GM19452 (cell line): Measurements from ENCODE around the gene SLC5A8.

Source experiments
- ATAC-seq: cut with Tn5 transposase; IDR thresholded peaks from one replicate; pipeline ENCODE4 v1.9.1; 2021; ENCODE audit not compliant: unreplicated experiment

The SLC5A8 gene

GRCh38 chr12:101209319-101210302, at the start of gene SLC5A8:
TSS of gene SLC5A8 (minus strand) at chr12:101210238. CDS start at chr12:101209848, 390 bp downstream.
- ATAC-seq = no peak

GRCh38 chr12:101257357-101257756, 47.3 kb upstream of the SLC5A8 start:
- ATAC-seq = no peak

- ATAC-seq = no peak
These were observed 46.2 kb upstream of the SLC5A8 start for GRCh38 chr12:101256266-101256665.

- ATAC-seq = no peak
These were observed 33.6 kb upstream of the SLC5A8 start for GRCh38 chr12:101243616-101244015.

- no peak for ATAC-seq
These were observed 33.0 kb upstream of the SLC5A8 start for GRCh38 chr12:101243074-101243473.

GRCh38 chr12:101238800-101239329, 28.8 kb upstream of the SLC5A8 start:
- ATAC-seq = no peak

- ATAC-seq = no peak
These were observed 28.3 kb upstream of the SLC5A8 start for GRCh38 chr12:101238306-101238705.

- ATAC-seq = no peak
These were observed 25.6 kb upstream of the SLC5A8 start for GRCh38 chr12:101235686-101236085.

GRCh38 chr12:101231636-101232035, 21.6 kb upstream of the SLC5A8 start:
- ATAC-seq = no peak

GRCh38 chr12:101230547-101230946, 20.5 kb upstream of the SLC5A8 start:
- no peak for ATAC-seq

- ATAC-seq = no peak
These were observed 19.8 kb upstream of the SLC5A8 start for GRCh38 chr12:101229841-101230241.

GRCh38 chr12:101221301-101221700, 11.3 kb upstream of the SLC5A8 start:
- ATAC-seq = no peak

GRCh38 chr12:101216810-101217209, 6.8 kb upstream of the SLC5A8 start:
- ATAC-seq = no peak

GRCh38 chr12:101207086-101207780, 2.8 kb downstream of the SLC5A8 start:
- no peak for ATAC-seq

- ATAC-seq = no peak
These were observed 5.3 kb downstream of the SLC5A8 start for GRCh38 chr12:101204602-101205304.

GRCh38 chr12:101200824-101201223, 9.2 kb downstream of the SLC5A8 start:
- ATAC-seq = no peak

GRCh38 chr12:101200145-101200544, 9.9 kb downstream of the SLC5A8 start:
- no peak for ATAC-seq

- no peak for ATAC-seq
These were observed 23.7 kb downstream of the SLC5A8 start for GRCh38 chr12:101186291-101186690.

GRCh38 chr12:101181776-101182175, 28.3 kb downstream of the SLC5A8 start:
- ATAC-seq = no peak

- ATAC-seq = no peak
These were observed 35.5 kb downstream of the SLC5A8 start for GRCh38 chr12:101174541-101174940.

GRCh38 chr12:101173197-101173749, 36.8 kb downstream of the SLC5A8 start:
- no peak for ATAC-seq
